Measurements from ENCODE around the gene DAAM1.

Gene DAAM1

DNA sequence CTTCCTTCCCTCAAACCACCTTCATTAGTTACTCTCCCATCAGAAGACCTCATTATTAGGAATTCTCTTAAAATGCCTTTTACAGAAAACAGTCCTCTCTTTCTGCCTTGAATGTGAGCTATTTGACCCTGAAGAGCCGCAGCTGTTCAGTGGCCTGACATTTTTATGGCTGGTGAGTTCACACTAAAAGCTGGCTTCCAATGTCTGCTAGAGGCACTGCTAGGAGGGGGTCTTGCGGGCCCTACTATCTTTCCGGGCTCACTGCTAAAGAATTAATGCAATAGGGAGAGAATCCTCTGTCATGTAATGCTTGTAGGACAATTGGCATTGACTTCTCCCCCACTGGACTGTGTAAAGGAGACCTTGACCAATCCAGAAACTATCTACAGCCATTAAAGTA, 189.0 kb downstream of the DAAM1 start:
- no peak for DNase-seq

DNA sequence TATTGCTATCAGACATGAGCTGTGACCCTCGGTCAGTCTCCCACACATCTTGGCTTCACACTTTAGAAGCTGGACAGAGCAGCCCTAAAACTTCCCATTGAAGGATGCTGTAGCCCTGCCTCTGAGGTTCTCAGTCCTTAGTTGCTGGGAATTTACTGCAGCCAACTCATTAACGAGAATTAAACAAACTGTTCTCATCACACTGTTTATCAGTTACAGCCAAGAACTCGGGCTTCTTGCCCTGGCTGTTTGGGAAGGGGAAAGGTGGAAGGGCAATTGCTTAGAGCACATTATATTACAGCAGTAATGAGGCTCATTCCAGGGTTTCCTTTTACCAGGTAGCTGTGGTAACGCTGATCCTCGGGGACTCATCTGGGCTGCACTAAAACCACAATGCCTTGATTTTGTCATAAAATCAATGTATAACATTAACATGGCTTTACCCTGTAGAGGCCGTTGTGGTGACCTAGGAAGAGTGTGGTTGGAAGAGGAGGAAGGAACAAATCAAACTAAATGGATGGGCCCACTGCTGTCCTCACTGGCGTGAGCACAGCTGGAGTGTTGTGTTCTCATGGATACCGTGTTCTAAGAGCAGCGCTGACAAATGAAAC, 189.6 kb downstream of the DAAM1 start:
- DNase-seq, result no peak

DNA sequence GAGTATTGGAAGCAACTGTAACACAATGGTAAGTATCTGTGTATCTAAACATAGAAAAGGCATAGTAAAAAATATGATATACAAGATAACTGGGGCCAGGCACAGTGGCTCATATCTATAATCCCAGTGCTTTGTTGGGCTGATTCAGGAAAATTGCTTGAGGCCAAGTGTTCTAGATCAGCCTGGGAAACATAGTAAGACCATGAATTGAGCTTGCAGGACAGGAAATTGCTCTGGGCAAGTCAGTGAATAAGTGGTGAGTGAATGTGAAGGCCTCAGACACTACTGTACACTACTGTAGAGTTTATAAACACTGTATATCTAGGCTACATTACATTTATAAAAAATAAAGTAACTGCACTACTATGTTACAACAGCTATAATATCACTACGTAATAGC, 201.5 kb downstream of the DAAM1 start:
- no peak for DNase-seq

DNA sequence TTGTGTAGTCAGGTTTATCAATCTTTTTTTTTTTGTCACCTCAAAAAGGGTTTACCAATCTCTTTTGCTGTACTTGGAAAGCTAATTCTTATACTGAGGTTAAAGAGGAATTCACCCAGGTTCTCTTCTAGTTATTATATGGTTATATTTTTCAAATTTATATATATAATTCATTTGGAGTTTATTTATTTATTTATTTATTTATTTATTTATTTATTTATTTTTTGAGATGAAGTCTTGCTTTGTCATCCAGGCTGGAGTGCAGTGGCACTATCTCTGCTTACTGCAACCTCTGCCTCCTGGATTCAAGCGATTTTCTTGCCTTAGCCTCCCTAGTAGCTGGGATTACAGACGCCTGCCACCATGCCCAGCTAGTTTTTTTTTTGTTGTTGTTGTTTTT, 202.9 kb downstream of the DAAM1 start:
- DNase-seq, result no peak

DNA sequence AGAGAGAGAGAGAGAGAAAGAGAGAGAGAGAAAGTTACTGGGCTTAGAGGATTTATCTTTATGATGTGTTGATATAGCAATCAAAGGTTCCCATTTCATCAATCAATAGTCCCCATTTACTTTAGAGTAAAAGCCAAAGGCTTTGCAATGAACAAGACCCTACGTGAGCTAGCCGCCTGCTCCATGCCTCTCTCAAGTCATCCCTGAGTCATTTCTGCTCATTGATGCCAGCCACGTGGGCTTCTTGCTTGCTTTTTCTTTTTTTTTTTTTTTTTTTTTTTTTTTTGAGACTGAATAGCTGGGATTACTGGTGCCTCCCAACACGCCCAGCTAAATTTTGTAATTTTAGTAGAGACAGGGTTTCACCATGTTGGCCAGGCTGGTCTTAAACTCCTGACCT, 205.8 kb downstream of the DAAM1 start:
- DNase-seq, result no peak

DNA sequence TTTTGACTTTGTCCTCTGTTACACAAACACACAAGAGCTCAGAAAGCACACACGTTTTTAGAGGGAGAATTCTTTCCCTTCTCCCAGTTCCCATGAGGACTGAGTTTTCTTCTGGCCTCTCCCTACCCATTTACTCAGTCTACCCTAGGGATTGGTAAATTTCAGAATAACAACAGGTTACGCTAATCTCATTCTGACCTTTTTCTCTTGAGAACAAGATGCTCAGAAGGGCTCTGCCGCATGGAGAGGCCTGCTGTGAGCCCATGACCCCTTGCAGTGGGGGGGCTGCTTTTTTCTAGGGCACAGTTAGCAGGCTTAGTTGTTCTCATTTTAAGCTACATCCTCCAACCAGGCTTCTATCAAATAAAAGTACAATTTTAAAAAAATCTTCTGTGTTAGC, 207.2 kb downstream of the DAAM1 start:
- no peak for DNase-seq

DNA sequence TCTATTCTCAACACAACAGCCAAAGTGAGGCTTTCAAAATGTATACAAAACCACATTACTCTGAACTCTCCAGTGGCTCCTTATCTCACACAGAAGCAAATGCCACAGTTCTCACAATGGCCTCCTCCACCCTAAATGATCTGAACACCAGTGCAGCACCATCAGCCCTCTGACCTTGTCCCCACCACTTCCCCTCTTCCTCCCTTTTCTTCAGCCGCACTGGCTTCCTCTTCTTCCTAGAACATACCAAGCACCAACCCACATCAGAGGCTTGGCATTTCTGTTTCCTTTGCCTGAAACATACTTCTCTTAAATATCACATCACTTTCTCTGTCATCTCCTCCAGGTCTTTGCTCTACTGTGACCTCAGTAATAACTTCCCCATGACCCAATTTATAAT, 210.4 kb downstream of the DAAM1 start:
- DNase-seq, result no peak

DNA sequence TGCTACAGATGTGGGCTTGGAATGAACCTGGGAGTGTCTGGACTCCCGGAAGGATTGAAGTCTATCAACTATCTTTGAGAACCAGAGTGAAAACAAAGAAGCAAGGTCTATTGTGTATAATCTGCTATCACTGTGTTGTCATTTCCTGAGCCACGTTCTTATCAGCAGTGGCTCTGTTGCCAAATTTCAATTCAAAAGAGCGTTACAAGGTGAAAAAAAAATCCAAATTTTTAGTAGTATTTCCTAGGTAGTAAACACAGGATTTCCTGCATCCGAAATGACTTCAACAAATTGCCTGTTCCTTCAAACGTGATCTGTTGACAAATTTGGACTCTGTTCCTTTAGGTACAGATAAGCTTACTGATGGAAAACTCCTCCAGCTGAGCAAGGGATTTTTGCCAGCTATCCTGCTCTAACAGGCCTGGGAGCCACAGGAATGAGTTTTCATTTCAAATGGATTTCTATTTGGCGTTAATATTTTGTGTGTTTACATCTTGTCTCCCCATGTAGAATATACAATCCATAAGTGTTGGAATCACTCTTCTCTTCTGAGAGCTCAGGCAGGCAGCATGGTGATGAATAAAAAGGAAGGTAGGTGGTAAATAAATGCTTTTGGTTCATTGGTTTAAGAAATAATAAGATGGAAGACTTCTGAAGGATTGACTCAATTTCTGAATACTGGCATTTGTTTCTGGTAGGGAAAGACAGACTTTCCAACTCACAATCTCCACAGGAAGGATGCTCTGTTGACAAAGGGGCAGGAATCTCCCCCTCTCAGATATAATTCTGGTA, 218.2 kb downstream of the DAAM1 start:
- DNase-seq, result no peak

DNA sequence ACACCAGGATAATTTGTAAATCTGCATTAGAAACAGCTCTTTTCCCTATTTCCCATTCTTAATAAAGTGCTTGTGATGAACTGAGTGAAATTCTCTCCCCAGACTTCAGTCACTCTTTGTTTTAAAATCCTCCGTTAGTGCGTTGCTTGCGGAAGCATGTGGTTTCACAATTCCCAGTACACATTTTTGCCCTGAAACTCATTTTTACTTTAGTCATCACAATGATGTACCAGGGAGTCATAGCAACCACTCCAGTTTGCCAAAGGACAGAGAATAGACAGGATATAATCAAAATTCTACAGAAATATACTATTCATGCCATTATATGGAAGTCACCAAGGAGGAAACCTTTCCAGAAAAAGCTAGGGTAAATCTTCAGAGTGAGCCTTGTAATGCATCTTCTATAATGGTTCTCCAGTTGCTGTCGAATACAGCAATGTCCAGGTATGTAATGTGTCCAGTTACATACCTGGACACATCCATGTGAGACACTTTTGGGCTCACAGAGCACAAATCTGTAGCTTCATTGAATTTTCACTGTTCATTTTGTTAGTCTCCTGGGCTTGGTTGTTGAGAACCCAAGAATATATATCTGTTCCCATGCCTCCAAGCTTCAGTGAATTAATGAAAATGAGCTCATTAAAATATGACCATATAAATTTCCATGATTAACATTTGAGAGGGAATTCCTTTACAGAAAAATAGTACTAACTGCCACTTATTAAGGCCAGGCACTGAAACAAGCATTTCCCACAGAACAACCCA, 219.0 kb downstream of the DAAM1 start:
- DNase-seq, result no peak

DNA sequence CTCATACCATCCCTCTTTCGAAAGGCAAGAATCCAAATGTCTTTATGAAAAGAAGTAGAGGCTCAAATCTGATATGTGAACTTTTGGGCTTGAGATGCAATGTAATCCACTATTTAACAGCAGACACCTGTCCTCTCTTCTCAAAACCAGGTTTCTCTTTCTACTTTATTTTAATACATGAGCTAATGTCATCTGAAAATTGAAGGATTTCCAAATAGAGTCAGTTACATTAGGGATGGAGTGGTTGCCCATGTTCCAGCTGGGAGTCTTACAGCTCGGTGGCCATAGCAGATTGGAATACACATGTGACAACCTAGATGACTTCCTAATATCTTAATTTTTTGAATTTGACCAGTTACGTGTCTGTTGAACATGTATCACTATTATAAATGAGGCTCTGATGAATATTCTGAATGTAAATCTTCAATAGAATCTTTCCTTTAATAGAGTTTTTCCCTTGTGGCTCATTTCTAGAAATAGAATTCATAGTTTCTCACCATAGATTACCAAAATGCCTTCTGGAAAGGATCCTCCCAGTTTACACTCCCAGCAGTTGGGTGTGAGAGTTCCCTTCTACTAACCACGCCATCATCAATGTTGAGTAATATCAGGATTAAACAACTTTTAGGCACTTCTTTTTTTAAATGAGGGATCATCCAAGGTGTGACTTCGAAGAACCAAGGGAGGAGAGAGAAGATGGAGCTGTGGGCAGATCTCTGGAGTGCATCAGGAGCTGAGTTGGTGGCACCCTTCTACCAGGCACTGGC, 227.6 kb downstream of the DAAM1 start:
- DNase-seq, result no peak

DNA sequence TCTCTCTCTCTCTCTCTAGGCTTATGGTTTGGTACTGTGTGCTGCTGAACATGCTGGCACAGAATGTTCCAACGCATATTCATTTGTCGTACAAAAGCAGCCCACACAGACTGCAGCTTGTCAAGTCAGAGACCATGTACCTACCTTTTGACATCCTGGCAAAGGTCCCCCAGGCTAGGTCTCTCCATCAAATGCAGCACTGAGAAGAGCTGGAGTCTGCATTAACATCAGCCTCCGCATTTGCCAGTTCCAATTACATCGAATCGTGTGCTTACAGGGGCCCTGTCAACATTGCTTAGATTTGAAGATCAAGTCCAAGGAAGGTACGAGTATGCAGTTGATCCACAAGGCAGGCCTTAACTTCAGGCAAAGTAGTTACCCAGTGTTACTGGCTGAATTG, 228.8 kb downstream of the DAAM1 start:
- DNase-seq, result no peak

DNA sequence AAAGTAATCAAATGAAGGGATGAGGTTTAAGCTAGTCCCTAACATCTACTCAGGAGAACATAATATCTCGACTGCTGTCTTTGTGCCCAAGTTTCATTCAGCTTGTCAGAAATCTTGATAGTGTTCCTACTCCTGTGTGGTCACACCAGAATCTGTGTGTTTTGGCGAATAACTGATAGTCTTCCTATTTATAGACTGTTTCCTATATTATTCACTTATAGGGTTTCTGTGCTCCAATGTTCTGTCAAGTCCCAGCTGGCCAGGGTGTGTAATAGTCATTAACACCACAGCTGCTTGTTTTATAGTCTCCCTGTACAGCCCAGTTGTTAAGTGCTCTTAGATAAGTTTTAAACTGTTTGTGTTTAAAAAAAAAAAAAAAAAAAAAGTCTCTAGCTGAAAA, 230.8 kb downstream of the DAAM1 start:
- no peak for DNase-seq
